SW480 (cell line): ENCODE data around the gene NCOA1.
"Not testable (repeated sequence)": the region's sequence is repeated elsewhere in the genome, so short reads cannot be mapped to it uniquely, and the experiment has no call there.

Experiments
- DNase-seq: peaks from one replicate; pipeline ENCODE4 v3.0.0-alpha.2; 2016; ENCODE audit warnings: low spot score

The NCOA1 gene

DNA sequence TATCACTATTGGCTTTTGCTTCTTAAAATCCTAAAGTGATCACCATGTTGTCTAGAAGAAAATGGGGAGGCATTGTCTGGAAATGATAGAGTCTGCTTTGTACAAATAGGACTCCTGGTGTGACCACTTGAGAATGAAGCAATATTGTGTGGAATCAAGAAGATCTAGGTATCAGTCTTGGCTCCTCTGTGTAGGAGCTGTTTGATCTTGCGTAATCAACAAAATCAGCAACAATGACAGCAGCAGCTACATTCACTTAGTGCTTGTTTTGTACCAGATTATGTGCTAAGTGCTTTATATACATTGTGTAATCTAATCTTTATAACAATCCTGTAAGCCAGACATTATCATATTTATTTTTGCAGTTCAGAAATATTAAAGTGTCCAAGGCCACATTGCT is 17.8 kb downstream of the NCOA1 start:
- DNase-seq = no peak

DNA sequence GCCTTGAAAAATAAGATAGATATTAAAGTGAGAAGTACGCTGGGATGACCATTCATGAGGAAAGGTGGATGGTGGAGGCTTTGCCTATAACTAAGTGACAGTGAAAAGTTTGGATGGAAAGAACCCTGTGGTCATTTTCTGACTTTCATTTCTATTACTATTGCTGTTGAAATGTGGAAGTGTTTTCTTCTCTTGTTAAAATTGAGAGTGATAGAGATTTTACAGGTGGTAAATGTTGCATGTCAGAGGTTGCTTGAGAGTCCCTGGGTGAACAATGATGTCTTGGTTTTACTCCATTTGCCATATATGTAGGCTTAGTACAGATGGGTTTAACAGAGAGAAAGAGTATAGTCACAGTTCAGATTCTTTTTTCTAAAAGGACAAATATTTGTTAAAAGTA is 18.4 kb downstream of the NCOA1 start:
- no peak for DNase-seq

DNA sequence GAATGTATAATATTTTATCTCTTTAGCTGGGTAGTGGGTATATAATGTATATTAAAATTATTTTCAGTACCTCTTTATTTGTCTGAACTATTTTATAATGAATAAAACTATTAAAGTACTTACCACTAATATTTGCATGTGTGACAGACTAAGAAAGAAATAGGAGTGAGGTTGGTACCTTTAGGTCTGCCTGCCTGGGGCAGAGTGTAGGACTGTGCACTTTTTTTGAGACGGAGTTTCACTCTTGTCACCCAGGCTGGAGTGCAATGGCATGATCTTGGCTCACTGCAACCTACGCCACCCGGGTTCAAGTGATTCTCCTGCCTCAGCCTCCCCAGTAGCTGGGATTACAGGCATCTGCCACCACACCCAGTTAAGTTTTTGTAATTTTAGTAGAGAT is 18.8 kb downstream of the NCOA1 start:
- DNase-seq = no peak

DNA sequence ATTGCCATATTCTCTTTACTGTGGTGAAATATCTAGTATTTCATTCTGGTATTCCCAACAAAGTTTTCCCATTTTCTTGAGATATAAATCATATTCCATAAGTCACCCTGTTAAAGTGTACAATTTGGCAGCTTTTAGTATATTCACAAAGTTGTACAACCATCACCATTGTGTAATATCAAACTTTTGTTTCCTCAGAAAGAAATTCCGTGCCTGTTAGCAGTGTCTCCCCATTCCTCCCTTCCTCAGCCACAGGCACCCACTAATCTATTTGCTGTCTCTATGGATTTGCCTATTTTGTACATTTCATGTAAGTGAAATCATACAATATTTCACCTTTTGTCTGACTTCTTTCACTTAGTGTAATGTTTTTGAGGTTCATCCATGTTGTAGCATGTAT is 19.7 kb downstream of the NCOA1 start:
- no peak for DNase-seq

DNA sequence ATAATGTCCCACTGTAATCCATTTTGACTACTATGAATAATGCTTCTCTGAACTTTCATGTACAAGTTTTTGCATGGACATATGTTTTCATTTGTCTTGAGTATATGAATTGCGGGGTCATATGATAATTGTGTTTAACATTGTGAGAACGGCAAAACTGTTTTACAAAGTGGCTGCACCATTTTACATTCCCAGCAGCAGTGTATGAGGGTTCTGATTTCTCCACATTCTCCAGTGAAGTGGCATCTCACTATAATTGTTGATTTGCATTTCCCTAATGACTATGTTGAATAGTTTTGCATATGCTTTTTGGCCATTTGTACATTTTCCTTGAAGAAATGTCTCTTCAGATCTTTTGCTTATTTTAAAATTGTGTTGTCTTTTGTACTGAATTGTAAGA is 20.1 kb downstream of the NCOA1 start:
- DNase-seq = no peak

DNA sequence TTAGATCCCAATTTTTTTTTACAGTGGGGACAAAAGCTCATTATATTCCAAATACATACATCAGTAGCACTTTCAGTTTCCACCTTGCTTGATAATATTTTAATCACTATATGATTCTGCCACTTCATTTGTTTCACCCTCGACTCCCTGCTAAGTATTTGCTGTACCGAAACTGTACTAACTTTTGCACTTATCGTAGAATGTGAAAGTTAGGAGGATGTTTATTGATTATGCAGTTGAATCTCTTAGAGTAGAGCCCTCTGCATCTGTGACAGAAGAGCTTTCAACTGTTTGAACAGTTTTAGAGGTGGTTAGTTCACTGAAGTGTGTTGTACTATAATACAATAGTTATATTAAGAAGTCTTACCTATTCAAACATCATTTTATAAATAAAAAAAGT is 20.8 kb downstream of the NCOA1 start:
- DNase-seq = no peak

DNA sequence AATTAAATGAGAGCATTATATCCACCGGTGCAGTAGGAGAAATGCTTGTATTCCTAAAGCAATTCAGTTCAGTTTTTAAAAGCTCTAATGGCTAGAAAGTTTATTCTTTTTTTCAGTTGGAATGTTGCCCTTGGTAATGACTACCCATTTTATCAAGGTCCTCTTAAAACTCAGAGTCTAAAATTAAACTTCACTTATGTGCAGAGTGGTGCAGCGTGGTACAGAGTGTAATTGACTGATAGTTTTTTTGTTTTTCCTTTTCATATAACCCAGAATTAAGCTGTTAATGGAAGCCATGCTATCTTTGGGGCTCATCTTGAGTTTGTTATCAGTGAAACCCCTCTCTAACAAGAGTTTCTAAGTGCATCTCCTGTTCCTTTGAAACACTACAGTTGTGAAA is 21.4 kb downstream of the NCOA1 start:
- DNase-seq = no peak

DNA sequence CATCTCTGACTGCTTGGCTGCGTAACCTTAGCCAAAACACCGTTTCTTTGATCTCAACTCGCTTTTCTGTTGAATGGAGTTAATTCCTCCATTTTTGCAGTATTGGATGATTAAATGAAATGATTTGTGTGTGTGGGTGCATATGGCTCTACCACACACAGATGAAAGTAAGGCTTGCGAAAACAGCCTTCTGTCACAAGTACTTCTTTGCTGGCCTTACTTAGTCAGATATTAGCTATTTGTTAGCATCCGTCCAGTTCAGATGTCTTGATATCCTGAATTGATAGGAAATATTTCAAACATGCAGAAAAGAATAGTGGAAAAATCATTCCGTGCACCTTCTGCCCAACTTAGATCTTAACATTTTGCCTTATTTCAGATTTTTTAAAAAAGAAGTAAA is 21.8 kb downstream of the NCOA1 start:
- no peak for DNase-seq

DNA sequence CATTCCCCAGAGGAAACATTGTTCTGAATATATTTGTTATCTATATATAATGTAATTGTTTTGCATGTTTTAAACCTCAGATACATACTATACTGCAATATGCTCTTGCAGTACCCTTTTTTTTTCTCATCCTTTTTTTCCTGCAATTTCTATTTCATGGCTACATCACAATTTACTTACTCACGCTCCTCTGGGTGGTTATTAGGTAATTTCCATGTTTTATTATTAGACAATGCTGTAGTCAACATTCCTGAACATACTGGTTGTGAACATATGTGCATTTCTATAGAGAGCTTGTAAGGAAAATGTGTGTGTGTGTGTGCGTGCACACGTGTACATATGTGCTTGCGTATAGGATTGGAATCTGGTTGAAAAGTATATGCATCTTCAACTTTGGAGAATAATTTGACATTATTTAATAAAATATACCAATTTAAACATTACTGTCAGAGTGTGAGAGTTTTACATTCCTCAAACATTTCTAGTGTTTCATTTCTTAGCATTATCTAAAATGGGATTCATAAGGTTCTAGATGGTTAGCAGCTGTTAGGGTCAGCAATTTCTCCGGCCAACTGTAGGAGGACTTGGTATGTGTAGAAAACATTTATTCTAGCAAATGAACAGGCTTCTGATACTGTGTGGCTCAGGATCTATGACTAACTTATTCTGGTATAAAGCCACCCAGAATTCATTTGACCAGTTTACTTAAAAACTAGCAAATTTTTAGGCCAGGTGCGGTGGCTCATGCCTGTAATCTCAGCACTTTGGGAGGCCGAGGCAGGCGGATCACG is 22.4 kb downstream of the NCOA1 start:
- no peak for DNase-seq

DNA sequence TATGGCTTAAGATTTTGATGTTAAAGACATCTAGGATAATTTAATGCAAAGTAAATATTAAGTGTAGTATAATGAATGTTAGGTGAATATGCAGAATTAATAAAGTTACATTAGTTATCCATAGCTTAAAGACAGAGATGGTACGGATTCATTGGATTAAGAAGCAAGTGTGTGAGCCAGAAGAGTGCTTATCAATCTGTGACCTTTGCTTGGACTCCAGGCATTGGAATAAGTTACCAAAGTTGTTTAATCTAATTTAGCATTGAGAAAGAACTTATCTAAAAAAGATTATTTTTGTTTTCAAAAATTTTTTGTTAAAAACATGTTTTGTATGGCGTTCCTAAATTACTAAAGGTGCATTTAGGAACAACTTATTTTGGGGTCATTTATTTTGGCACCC is 23.8 kb downstream of the NCOA1 start:
- DNase-seq = no peak

DNA sequence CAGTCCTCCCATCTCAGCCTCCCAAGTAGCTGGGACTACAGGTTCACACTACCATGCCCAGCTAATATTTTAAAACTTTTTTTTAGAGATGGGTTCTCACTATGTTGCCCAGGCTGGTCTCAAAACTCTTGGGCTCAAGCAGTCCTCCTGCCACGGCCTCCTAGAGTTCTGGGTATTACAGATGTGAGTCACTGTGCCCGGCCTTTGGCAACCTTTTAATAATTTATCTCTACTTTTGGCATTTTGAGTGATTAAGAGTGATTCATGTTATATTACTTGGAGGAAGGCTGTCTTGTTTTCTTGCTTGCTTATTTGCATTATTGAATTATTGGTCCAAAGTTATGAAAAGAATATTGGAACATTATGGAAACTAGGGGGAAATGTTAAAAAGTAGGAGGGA is 24.3 kb downstream of the NCOA1 start:
- no peak for DNase-seq

DNA sequence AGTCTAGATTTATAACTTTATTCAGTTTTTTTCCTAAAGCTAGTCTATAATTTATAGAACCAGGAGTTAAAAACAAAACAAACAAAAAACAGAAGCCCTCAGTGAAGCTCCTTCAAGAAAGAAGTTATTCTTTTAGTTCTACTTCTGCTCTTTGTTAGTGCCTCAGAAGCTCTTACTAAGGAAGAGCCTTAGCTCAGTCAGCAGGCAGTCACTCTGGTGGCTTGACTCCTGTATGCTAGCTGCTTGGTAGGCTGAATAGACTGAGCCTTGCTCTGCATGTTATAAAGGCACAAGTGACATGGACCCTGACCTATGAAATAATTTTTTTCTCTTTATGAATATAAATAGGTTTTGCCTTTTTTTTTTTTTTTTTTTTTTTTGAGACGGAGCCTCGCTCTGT is 24.8 kb downstream of the NCOA1 start:
- no peak for DNase-seq

DNA sequence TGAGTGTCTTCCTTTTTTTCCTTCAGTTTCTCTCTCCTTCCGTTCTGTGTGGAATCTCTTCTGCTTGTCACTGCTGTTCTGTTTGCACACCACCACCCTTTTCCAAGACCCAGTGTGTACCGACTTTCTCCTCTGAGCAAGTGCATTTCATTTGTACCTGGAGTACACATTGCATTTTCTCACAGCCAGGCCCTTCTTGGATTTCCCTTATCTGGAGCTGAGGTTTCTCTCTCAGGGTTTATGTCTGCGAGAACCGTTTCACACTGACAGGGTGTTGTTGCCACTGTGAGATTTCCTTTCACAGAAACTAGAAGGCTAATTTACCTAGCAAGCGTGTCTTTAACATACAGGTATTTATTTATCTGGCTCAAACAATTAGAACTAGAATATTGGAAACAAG is 26.2 kb downstream of the NCOA1 start:
- DNase-seq = no peak

DNA sequence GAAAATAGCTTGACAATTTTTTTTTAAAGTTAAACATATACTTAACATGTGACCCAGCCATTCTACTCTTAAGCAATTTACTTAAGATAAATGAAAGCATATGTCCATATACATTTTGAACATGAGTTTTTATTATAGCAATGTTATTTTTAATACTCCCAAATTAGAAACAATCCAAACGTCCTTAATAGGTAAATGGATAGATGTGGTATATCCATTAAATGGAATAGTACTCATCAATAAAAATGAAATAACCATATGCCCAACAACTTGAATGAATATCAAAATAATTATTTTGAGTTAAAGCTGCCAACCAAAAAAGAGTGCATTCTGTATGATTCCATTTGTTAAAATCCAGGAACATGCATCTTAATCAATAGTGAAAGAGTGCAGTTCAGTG is 29.1 kb downstream of the NCOA1 start:
- DNase-seq = no peak

DNA sequence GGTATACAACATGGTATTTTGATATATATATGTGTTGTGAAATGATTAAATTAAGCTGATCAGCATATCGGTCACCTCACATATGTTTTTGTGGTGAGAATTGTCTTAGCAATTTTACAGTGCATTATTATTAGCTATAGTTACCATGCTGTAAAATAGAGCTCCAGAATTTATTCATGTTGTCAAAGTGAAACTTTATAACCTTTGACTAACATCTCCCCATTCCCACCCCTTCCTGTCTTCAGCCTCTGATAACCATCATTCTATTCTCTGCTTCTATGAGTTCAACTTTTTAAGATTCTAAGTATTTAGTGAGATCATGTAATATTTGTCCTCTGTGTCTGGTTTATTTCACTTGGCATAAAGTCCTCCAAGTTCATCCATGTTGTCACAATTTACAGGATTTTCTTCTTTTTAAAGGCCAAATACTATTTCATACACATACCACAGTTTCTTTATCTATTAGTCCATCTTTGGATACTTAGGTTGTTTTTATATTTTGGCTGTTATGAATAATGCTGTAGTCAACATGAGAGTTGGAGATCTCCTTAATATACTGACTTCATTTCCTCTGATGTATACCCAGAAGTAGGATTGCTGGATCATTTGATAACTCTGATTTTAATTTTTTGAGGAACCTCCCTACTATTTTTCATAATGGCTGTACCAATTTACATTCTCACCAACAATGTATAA is 30.3 kb downstream of the NCOA1 start:
- no peak for DNase-seq

DNA sequence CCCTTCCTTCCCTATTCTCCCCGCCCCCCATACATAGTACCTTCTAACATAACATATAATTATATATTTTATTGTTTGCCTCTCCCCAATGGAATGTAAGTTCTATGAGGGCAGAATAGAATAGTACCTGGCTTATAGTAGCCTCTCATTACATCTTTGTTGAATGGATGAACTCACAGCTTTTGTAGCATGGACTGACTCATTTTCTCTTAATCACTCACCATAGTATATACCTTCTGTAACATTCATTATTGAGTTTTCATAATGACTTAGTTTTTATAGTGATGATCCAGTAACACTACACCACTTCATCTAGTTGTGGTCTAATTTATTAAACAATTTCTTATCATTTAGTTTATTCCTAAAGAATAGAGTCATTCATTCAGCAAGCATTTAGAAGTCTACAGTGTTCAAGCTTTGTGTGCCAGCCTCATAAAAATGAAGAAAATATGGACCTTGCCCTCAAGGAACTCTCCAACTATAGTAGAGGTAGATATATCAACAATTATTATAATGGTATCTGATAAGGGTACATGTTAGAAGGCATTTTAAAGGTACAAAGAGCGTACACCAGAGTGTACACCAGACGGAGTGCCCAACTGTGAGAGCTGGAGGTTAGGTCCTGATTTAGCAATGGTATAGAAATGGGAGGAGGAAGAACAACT is 31.1 kb downstream of the NCOA1 start:
- DNase-seq = no peak

DNA sequence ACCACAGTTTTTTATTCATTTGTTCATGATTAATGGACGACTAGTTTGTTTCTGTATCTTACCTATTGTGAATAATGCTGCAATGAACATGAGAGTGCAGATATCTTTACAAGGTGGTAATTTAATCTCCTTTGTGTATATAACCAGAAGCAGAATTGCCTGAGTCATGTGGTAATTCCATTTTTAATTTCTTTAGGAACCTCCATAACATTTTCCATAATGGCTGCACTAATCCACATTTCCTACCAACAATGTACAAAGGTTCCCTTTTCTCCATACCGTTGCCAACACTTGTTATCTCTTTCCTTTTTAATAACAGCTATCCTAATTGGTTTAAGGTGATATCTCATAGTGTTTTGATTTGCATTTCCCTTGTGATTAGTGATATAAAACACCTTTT is 36.5 kb downstream of the NCOA1 start:
- no peak for DNase-seq

DNA sequence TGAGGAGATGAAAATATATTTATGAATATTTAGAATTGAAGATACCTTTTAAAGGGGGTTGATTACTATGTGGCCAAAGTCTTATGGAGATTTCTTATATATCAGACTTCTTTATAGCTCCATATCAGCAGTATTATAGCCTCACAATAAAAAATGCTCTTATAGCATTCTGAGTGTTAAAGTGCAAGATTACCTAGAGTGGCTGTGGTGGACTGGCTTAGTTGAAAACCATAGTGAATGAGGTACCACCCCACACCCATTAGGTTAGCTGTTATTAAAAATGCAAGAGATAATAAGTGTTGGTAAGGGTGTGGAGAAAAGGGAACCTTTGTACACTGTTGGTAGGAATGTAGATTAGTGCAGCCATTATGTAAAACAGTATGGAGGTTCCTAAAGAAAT is 39.7 kb downstream of the NCOA1 start:
- DNase-seq = no peak

DNA sequence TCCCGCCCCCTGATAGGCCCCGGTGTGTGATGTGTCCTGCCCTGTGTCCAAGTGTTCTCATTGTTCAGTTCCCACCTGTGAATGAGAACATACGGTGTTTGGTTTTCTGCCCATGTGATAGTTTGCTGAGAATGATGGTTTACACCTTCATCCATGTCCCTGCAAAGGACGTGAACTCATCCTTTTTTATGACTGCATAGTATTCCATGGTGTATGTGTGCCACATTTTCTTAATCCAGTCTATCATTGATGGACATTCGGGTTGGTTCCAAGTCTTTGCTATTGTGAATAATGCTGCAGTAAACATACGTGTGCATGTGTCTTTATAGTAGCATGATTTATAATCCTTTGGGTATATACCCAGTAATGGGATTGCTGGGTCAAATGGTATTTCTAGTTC is 40.6 kb downstream of the NCOA1 start:
- not testable (repeated sequence) for DNase-seq

DNA sequence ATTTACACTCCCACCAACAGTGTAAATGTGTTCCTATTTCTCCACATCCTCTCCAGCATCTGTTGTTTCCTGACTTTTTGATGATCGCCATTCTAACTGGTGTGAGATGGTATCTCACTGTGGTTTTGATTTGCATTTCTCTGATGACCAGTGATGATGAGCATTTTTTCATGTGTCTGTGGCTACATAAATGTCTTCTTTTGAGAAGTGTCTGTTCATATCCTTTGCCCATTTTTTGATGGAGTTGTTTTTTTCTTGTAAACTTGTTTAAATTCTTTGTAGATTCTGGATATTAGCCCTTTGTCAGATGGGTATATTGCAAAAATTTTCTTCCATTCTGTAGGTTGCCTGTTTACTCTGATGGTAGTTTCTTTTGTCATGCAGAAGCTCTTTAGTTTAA is 41.0 kb downstream of the NCOA1 start:
- not testable (repeated sequence) for DNase-seq

DNA sequence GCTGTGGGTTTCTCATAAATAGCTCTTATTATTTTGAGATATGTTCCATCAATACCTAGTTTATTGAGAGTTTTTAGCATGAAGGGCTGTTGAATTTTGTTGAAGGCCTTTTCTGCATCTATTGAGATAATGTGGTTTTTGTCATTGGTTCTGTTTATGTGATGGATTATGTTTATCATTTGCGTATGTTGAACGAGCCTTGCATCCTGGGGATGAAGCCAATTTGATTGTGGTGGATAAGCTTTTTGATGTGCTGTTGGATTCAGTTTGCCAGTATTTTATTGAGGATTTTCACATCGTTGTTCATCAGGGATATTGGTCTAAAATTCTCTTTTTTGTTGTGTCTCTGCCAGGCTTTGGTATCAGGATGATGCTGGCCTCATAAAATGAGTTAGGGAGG is 42.5 kb downstream of the NCOA1 start:
- not testable (repeated sequence) for DNase-seq

DNA sequence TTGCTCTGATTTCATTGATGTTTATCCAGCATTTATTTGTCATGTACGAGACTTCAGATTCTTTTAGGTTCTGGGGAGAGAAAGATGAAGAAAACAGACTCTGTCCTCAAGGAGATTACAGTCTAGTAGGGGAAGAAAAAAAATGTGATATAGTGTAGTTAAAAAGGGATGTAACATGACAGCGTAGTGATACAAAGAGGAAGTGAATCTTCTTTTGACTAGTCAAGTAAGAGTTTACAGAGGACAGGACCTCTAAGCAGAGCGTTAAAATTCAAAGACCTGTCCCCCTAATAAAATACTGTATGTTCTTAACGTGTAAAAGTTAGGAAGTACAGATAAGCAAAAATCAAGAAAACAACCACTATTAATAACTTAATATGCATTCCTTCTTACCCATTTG is 47.7 kb downstream of the NCOA1 start:
- DNase-seq = no peak

DNA sequence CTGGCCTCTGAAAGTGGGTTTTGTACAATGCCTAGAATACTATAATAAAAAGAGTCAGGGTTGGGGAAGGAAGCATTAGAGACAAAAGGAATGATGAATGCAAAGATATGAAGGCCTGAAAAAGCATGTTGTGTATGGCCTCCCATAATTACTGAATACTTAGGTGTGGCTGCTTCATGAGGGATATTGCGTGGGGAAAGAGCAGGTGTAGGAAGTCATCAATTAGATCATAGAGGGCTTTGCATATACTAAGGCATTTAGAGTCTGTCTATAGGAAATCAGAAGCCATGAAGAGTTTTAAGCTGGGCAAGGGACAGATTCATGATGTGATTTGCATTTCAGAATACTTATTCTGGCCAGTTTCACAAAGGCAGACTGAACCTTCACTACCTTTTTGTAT is 48.2 kb downstream of the NCOA1 start:
- DNase-seq = no peak
